Measurements from ENCODE around the gene KDF1.

GRCh38 chr1:26942656-26943055 lies 17.6 kb downstream of the KDF1 start:
- TF ChIP-seq CTCF (IDR thresholded peaks at IDR 0.05 in 4 of 5, conservative IDR thresholded peaks at IDR 0.05 in 1 of 5) = no peak
- no peak for TF ChIP-seq POLR2A (IDR thresholded peaks at IDR 0.05)

Data from gastrocnemius medialis (tissue), 4 donors.